ENCODE measurements around the gene ZNF438. TPM values are rescaled to one million over a fixed set of nuclear protein-coding genes. Genes with fewer than 3 reads are reported as not detected.

Gene ZNF438
- total and polyA plus RNA-seq, 4 experiments from 2014 or later = 2.0 to 4.5 (median 3.9) TPM

DNA sequence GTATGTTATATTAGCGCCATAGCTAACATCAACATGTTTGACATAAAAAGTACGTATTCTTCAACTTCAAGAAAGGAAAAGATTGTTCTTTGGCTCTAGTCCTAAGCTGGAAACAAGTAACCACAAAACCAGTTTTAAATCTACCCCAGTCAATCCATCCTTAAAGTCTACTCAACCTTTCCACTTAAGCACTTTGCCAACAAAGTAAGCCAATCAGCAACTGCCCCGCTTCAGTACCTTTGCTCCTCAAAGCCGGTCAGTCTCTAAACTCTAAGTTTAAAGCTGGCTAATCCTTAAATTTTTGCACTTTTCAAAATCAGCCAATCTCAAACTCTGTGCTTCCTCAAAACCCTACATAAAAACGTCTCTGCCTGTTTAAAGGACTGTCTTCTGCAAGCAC is 8.1 kb downstream of the ZNF438 start:
- Mint-ChIP-seq H3K4me1 (peaks cover 0 to under 1% (median 0%) of the 10 kb centered on the region in 4 donors), H3K36me3 (no peaks in the 10 kb centered on the region), H3K4me3 (no peak overlapping the region), H3K27me3 (no peaks in the 10 kb centered on the region), H3K9me3 (no peaks in the 10 kb centered on the region), H3K27ac (no peak overlapping the region)
- no peaks in the 10 kb centered on the region for H3K27me3 ChIP-seq (ENCODE audit: insufficient read depth, low read length)
- intact Hi-C loops (cut with micrococcal nuclease) = no loop called here
- H3K4me1 ChIP-seq (ENCODE audit: insufficient read depth, low read length) = no peaks in the 10 kb centered on the region
- no peak for DNase-seq
- POLR2A ChIA-PET (ENCODE audit: partially characterized antibody) = no interaction called here
- H3K4me3 ChIP-seq (ENCODE audit: low read length in 2 of 2) = no peak overlapping the region
- H3K9me3 ChIP-seq (ENCODE audit: control insufficient read depth in 1 of 2, low read length in 2 of 2) = no peaks in the 10 kb centered on the region
- no peaks in the 10 kb centered on the region for H3K36me3 ChIP-seq (ENCODE audit: insufficient read depth, low read length)
- CTCF ChIA-PET (ENCODE audit: partially characterized antibody) = interaction anchor here (2.2 kb wide), 1 partner anchor 8 kb away, joined by 9 read pairs; the partner anchor contains the start of gene ZNF438
- no peak overlapping the region for H3K27ac ChIP-seq (ENCODE audit: low read depth, low read length)

DNA sequence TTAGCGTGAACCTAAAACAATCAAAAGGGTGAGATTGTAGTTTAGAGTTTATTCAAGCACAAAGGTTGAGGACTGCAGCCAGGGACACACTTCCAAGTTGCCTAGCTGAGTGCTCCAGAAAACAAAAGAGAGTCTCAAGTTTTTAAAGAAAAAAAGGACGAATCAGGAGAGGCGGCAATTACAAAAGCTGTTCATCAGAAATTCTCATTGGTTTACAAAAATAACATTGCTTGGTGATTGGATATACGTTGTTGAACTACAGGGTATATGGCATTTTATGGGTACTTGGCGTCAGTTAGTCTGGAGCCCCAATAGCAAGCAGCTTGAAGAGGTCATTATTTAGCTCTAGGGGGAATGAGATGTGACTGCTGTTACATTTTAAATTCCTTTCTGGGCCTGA is 11.5 kb downstream of the ZNF438 start:
- H3K4me3 Mint-ChIP-seq = no peak overlapping the region
- DNase-seq = no peak
- H3K4me3 ChIP-seq (ENCODE audit: low read length in 2 of 2) = no peak overlapping the region
- H3K27ac Mint-ChIP-seq = no peak overlapping the region
- H3K27me3 ChIP-seq (ENCODE audit: insufficient read depth, low read length) = no peaks in the 10 kb centered on the region
- no peaks in the 10 kb centered on the region for H3K4me1 Mint-ChIP-seq
- intact Hi-C loops (cut with micrococcal nuclease) = no loop called here
- CTCF ChIA-PET (ENCODE audit: partially characterized antibody) = no interaction called here
- H3K36me3 ChIP-seq (ENCODE audit: insufficient read depth, low read length) = no peaks in the 10 kb centered on the region
- H3K9me3 ChIP-seq (ENCODE audit: control insufficient read depth in 1 of 2, low read length in 2 of 2) = no peaks in the 10 kb centered on the region
- H3K27me3 Mint-ChIP-seq = no peaks in the 10 kb centered on the region
- H3K27ac ChIP-seq (ENCODE audit: low read depth, low read length) = no peak overlapping the region
- H3K36me3 Mint-ChIP-seq = peaks cover 0 to 3% of the 10 kb centered on the region in 2 donors
- POLR2A ChIA-PET (ENCODE audit: partially characterized antibody) = no interaction called here
- H3K9me3 Mint-ChIP-seq = no peaks in the 10 kb centered on the region
- H3K4me1 ChIP-seq (ENCODE audit: insufficient read depth, low read length) = no peaks in the 10 kb centered on the region

DNA sequence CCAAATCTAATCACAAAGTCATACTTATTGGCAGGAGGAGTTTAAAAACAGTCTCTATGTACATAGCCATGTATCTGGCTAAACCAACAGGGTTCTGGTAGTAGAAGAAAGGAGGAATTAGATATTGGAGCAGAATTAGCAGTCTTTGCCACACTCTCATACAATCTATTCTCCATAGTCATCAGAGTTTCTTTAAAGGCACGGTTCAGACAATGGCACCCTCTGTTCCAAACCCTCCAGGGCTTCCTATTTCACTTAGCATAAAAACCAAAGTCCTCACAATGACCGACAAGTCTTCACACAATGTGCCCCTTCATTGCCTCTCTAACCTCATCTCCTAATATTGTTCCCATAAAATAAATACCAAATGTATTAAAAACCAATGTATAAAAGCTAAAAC is 12.7 kb downstream of the ZNF438 start:
- Mint-ChIP-seq H3K27me3 (no peaks in the 10 kb centered on the region), H3K36me3 (peaks cover 0 to 5% of the 10 kb centered on the region in 2 donors), H3K9me3 (no peaks in the 10 kb centered on the region), H3K4me3 (no peak overlapping the region), H3K4me1 (no peaks in the 10 kb centered on the region), H3K27ac (no peak overlapping the region)
- Histone ChIP-seq H3K4me1 (ENCODE audit: insufficient read depth, low read length) (no peaks in the 10 kb centered on the region), H3K9me3 (ENCODE audit: control insufficient read depth in 1 of 2, low read length in 2 of 2) (no peaks in the 10 kb centered on the region), H3K27me3 (ENCODE audit: insufficient read depth, low read length) (no peaks in the 10 kb centered on the region), H3K4me3 (ENCODE audit: low read length in 2 of 2) (no peak overlapping the region), H3K36me3 (ENCODE audit: insufficient read depth, low read length) (no peaks in the 10 kb centered on the region), H3K27ac (ENCODE audit: low read depth, low read length) (no peak overlapping the region)
- ChIA-PET CTCF (ENCODE audit: partially characterized antibody) (no interaction called here), POLR2A (ENCODE audit: partially characterized antibody) (no interaction called here)
- intact Hi-C loops (cut with micrococcal nuclease) = no loop called here
- DNase-seq = no peak

DNA sequence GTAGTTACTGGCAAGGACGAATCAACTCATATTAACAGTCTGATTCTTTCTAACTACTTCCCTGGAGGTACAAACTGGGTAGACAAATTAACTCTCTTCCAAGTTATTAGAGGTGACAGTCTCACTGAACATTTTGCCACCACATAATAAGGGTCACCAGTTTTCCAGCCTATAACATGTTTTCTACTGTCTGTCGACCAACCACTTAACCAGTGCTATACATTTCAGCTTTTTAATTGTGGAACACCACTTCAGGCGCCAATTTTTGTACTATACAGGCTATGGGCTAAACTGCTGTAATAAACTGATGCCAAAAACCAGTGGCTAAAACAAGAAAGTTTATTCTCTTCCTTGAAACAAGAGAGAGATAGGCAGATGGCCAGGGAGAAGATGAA is 13.3 kb downstream of the ZNF438 start:
- H3K27me3 Mint-ChIP-seq = no peaks in the 10 kb centered on the region
- no peak overlapping the region for H3K4me3 Mint-ChIP-seq
- ChIA-PET CTCF (ENCODE audit: partially characterized antibody) (no interaction called here), POLR2A (ENCODE audit: partially characterized antibody) (interaction anchor here (1.2 kb wide), 1 partner anchor 13 kb away, joined by 3 read pairs; the partner anchor contains the start of gene ZNF438)
- Histone ChIP-seq H3K4me1 (ENCODE audit: insufficient read depth, low read length) (no peaks in the 10 kb centered on the region), H3K36me3 (ENCODE audit: insufficient read depth, low read length) (no peaks in the 10 kb centered on the region), H3K27ac (ENCODE audit: low read depth, low read length) (no peak overlapping the region), H3K9me3 (ENCODE audit: control insufficient read depth in 1 of 2, low read length in 2 of 2) (no peaks in the 10 kb centered on the region), H3K4me3 (ENCODE audit: low read length in 2 of 2) (no peak overlapping the region), H3K27me3 (ENCODE audit: insufficient read depth, low read length) (no peaks in the 10 kb centered on the region)
- no peaks in the 10 kb centered on the region for H3K9me3 Mint-ChIP-seq
- intact Hi-C loops (cut with micrococcal nuclease) = no loop called here
- H3K4me1 Mint-ChIP-seq = peaks cover 0 to 2% (median 0%) of the 10 kb centered on the region in 4 donors
- peaks cover 0 to 11% of the 10 kb centered on the region in 2 donors for H3K36me3 Mint-ChIP-seq
- DNase-seq = no peak
- no peak overlapping the region for H3K27ac Mint-ChIP-seq

DNA sequence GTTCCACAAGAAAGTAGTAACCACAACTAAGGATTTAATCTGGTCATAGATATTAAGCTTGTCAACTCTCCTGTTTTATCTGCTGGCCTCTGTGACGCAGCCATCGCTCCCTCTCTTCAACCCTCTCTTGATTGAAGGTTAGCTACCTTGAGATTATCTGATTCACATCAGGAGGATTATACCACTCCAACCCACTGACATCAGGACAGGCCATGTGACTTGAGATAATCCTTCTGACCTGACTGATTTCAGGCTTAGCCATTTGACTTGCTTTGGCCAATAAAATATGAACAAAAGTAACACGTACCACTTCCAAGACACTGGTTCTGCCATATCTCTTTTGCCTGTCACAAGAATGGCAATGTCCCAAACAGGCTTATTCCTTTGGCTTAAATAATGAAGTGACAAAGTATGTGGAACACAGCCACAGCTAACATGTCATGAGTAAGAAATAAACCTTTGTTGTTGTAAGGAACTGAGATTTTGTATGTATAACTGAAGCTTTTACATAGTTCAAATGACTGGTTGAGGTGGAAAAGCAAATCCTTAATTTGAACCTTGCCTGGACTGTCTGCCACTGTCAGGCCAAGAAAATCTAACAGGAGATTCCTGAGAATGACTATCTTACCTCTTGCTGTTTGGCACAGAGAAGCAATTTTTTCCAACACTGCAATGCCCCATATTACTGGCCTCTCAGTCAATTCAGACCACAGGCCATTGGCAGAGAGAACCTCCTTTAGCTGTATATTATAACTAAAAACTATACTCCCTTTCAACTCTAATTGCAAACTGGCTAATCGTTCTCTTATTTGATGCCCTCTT is 13.9 kb downstream of the ZNF438 start:
- Histone ChIP-seq H3K9me3 (ENCODE audit: control insufficient read depth in 1 of 2, low read length in 2 of 2) (no peaks in the 10 kb centered on the region), H3K36me3 (ENCODE audit: insufficient read depth, low read length) (no peaks in the 10 kb centered on the region), H3K27me3 (ENCODE audit: insufficient read depth, low read length) (no peaks in the 10 kb centered on the region), H3K4me3 (ENCODE audit: low read length in 2 of 2) (no peak overlapping the region), H3K27ac (ENCODE audit: low read depth, low read length) (no peak overlapping the region), H3K4me1 (ENCODE audit: insufficient read depth, low read length) (no peaks in the 10 kb centered on the region)
- ChIA-PET CTCF (ENCODE audit: partially characterized antibody) (no interaction called here), POLR2A (ENCODE audit: partially characterized antibody) (interaction anchor here (0.5 to 1.2 kb wide), 2 partner anchors 8 to 14 kb away, joined by 3 read pairs; partner anchors contain the start of gene ZNF438)
- Mint-ChIP-seq H3K27me3 (no peaks in the 10 kb centered on the region), H3K27ac (peak overlapping the region in 1 of 7 donors; percentile 68), H3K4me3 (no peak overlapping the region), H3K9me3 (no peaks in the 10 kb centered on the region), H3K36me3 (peaks cover 0 to 13% of the 10 kb centered on the region in 2 donors), H3K4me1 (peaks cover 0 to 2% (median 0%) of the 10 kb centered on the region in 4 donors)
- intact Hi-C loops (cut with micrococcal nuclease) = no loop called here
- DNase-seq = no peak

DNA sequence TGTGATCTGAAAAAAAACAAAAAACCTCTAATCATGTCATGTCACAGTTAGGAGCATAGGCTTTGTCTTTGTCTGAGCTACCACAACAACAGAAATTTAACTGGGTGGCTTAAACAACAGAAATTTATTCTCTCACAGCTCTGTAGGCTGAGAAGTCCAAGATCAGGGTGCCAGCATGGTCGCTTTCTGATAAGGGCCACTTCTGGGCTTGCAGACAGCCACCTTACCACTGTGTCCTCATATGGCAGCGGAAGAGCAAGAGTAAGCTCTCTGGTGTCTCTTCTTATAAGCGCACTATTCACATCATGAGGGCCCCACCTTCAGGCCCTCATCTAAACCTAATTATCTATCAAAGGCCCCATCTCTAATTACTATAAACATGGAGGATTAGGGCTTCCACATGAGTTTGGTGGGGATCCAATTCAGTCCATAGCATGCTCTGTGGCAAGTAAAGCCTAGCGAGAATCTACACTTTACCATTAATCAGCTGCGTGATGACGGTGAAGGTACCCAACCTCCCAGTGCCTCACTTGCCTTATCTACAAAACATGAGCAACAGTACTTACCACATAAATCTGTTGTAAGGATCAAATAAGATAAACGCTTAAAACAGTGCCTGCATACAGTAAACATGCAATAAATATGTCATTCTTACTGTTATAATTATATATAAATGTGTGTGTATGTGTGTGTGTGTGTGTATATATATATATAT is 17.3 kb downstream of the ZNF438 start:
- DNase-seq = no peak
- peaks cover 0 to 10% (median 4%) of the 10 kb centered on the region in 4 donors for H3K4me1 Mint-ChIP-seq
- ChIA-PET POLR2A (ENCODE audit: partially characterized antibody) (no interaction called here), CTCF (ENCODE audit: partially characterized antibody) (interaction anchor here (0.9 to 1.5 kb wide), 2 partner anchors 9 to 231 kb away, joined by 3 read pairs; no protein-coding TSS in a partner anchor)
- H3K4me3 ChIP-seq (ENCODE audit: low read length in 2 of 2) = no peak overlapping the region
- H3K27me3 ChIP-seq (ENCODE audit: insufficient read depth, low read length) = no peaks in the 10 kb centered on the region
- no peaks in the 10 kb centered on the region for H3K27me3 Mint-ChIP-seq
- H3K9me3 Mint-ChIP-seq = no peaks in the 10 kb centered on the region
- no peak overlapping the region for H3K4me3 Mint-ChIP-seq
- H3K9me3 ChIP-seq (ENCODE audit: control insufficient read depth in 1 of 2, low read length in 2 of 2) = no peaks in the 10 kb centered on the region
- no peaks in the 10 kb centered on the region for H3K4me1 ChIP-seq (ENCODE audit: insufficient read depth, low read length)
- no peak overlapping the region for H3K27ac Mint-ChIP-seq
- H3K36me3 Mint-ChIP-seq = peaks cover 0 to 13% of the 10 kb centered on the region in 2 donors
- intact Hi-C loops (cut with micrococcal nuclease) = no loop called here
- H3K36me3 ChIP-seq (ENCODE audit: insufficient read depth, low read length) = no peaks in the 10 kb centered on the region
- H3K27ac ChIP-seq (ENCODE audit: low read depth, low read length) = no peak overlapping the region

DNA sequence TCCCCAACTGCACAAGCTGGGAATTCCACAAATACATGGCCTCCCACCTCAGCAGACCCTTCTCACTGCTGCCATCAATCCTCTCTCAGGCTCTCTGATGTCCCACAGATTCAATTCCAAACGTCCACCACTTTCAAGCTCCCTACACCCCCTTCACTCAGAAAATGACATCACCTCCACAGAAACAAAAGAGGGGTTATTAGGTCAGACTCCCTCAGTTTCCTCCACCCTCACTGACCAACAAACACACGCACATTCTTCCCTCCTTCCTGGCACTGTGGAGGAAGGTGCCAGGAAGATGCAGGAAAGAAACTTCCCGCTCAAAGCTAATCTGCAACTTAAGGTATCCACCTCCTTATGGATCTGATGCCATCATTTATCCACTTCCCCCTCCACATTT is 18.3 kb downstream of the ZNF438 start:
- Mint-ChIP-seq H3K36me3 (peaks cover 0 to 13% of the 10 kb centered on the region in 2 donors), H3K4me3 (no peak overlapping the region), H3K27me3 (no peaks in the 10 kb centered on the region), H3K9me3 (no peaks in the 10 kb centered on the region), H3K4me1 (peaks cover 0 to 10% (median 4%) of the 10 kb centered on the region in 4 donors), H3K27ac (peak overlapping the region in 1 of 7 donors; percentile 13)
- ChIA-PET CTCF (ENCODE audit: partially characterized antibody) (no interaction called here), POLR2A (ENCODE audit: partially characterized antibody) (no interaction called here)
- Histone ChIP-seq H3K4me1 (ENCODE audit: insufficient read depth, low read length) (no peaks in the 10 kb centered on the region), H3K36me3 (ENCODE audit: insufficient read depth, low read length) (no peaks in the 10 kb centered on the region), H3K4me3 (ENCODE audit: low read length in 2 of 2) (no peak overlapping the region), H3K27me3 (ENCODE audit: insufficient read depth, low read length) (no peaks in the 10 kb centered on the region), H3K27ac (ENCODE audit: low read depth, low read length) (no peak overlapping the region), H3K9me3 (ENCODE audit: control insufficient read depth in 1 of 2, low read length in 2 of 2) (no peaks in the 10 kb centered on the region)
- no peak for DNase-seq
- intact Hi-C loops (cut with micrococcal nuclease) = no loop called here
